Mucosa of stomach (tissue), 1 donor: Measurements from ENCODE around the gene FOXR1.
"Not testable (repeated sequence)": the region's sequence is repeated elsewhere in the genome, so short reads cannot be mapped to it uniquely, and the experiment has no call there.

ENCODE experiments used
- H3K27me3 ChIP-seq: one replicate; pipeline ENCODE4 v1.7.0; 2013; ENCODE audit warnings: mild to moderate bottlenecking, low read length; ENCODE audit not compliant: control insufficient read depth, insufficient read depth
- H3K36me3 ChIP-seq: one replicate; pipeline ENCODE4 v1.7.0; 2013; ENCODE audit warnings: low read length; ENCODE audit not compliant: control insufficient read depth, insufficient read depth
- H3K4me1 ChIP-seq: one replicate; pipeline ENCODE4 v1.7.0; 2013; ENCODE audit warnings: mild to moderate bottlenecking, low read length; ENCODE audit not compliant: control insufficient read depth, insufficient read depth
- H3K4me3 ChIP-seq: one replicate; pipeline ENCODE4 v1.7.0; 2013; ENCODE audit warnings: low read length
- H3K9ac ChIP-seq: one replicate; pipeline ENCODE4 v1.7.0; 2013; ENCODE audit warnings: mild to moderate bottlenecking, low read length, moderate library complexity
- H3K9me3 ChIP-seq: one replicate; pipeline ENCODE4 v1.7.0; 2013; ENCODE audit warnings: mild to moderate bottlenecking, low read length, moderate library complexity; ENCODE audit not compliant: control insufficient read depth
- donor health status: Pancreatic carcinoma.

The FOXR1 gene

DNA sequence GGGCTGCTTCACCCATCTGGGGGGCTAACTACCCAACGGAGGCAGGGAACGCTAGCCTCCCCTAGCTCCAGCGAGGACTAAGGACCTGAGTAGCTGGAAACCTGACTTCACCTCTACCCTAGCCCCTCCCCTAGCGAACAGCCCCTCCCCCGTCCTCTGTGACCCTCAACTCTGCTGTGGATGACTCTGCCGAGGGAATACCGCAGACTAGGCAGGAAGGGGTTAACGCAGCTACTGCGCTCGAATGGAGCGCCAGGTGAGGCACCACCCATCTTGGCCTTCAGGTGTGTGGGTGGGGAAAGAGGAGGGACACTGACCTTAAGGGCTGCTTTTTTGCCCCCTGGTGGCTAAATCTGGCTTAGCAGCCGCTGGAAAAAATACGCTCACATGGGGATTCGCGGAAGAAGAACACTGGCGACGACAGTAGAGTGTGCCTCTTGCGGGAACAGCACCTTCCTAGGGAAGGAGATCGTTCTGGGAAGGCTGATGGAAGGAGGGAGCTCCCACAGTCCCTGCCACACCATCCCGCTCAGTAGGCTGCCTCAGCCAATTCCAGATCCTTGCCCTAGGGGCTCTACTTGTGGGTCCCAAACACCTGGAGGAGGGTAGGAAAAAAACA is 41.4 kb upstream of the FOXR1 start:
- Histone ChIP-seq H3K27me3 (no peaks in the 10 kb centered on the region), H3K4me3 (peak overlapping the region; percentile 57), H3K9me3 (no peaks in the 10 kb centered on the region), H3K4me1 (peaks cover 44% of the 10 kb centered on the region), H3K9ac (peak overlapping the region; percentile 93), H3K36me3 (no peaks in the 10 kb centered on the region)

DNA sequence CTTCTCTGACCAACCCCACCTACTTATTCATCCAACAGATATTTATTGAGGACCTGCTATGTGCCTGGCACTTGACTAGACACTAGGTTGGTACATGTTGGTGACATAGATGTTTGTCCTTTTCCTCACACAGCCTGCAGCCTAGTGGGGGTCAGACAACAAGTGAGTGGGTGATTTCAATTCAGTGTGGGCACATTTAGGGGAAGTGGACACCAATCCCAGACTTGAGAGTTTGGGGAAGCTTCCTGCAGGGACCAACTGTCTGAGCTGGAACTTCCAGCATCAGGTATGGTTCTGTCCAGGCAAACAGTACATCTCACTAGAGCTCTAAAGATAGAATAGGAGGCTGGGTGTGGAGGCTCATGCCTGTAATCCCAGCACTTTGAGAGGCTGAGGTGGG is 40.0 kb upstream of the FOXR1 start:
- no peaks in the 10 kb centered on the region for H3K9me3 ChIP-seq
- H3K4me3 ChIP-seq = no peak overlapping the region
- H3K4me1 ChIP-seq = peaks cover 38% of the 10 kb centered on the region
- no peaks in the 10 kb centered on the region for H3K27me3 ChIP-seq
- no peaks in the 10 kb centered on the region for H3K36me3 ChIP-seq
- H3K9ac ChIP-seq = no peak overlapping the region

DNA sequence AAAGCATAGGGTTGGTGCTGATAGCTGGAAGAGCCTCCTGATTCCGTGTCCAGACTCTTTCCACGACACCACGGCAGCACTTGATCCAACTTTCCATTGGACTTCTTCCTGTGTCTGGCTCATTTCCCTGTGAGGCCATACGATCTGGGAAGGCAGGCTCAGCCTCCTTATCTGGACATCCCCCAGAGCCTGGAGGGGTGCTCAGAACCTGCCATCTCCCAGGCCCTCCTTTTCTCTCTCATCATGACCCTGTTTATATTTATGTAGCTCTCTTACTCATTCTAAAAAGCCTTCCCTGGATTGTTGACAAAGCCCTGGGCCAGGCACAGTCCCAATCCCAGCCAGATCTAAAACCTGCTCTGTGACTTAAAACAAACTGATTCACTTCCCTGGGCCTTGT is 38.1 kb upstream of the FOXR1 start:
- Histone ChIP-seq H3K36me3 (no peaks in the 10 kb centered on the region), H3K27me3 (no peaks in the 10 kb centered on the region), H3K4me3 (no peak overlapping the region), H3K9ac (no peak overlapping the region), H3K9me3 (no peaks in the 10 kb centered on the region), H3K4me1 (peaks cover 26% of the 10 kb centered on the region)

DNA sequence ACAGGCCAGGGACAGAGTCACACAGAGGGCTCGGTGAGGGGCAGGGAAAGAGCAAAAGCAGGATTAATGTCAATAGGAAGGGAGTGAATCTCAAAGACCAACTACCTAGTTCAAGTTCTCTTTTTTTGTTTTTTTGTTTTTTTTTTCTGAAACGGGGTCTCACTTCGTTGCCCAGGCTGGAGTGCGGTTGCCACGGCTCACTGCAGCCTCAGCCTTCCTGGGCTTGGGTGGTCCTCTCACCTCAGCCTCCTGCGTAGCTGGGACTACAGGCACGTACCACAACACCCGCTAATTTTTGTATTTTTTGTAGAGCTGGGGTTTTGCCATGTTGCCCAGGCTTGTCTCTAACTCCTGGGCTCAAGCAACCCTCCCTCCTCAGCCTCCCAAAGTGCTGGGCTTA is 36.2 kb upstream of the FOXR1 start:
- Histone ChIP-seq H3K4me3 (no peak overlapping the region), H3K27me3 (peaks cover 5% of the 10 kb centered on the region), H3K9ac (no peak overlapping the region), H3K4me1 (peaks cover 20% of the 10 kb centered on the region), H3K36me3 (no peaks in the 10 kb centered on the region), H3K9me3 (no peaks in the 10 kb centered on the region)

- peaks cover 5% of the 10 kb centered on the region for H3K27me3 ChIP-seq
- no peak overlapping the region for H3K9ac ChIP-seq
- H3K36me3 ChIP-seq = no peaks in the 10 kb centered on the region
- H3K9me3 ChIP-seq = no peaks in the 10 kb centered on the region
- no peak overlapping the region for H3K4me3 ChIP-seq
- peaks cover 1% of the 10 kb centered on the region for H3K4me1 ChIP-seq
Measured at GRCh38 chr11:118938491-118939403, 32.8 kb upstream of the FOXR1 start.

DNA sequence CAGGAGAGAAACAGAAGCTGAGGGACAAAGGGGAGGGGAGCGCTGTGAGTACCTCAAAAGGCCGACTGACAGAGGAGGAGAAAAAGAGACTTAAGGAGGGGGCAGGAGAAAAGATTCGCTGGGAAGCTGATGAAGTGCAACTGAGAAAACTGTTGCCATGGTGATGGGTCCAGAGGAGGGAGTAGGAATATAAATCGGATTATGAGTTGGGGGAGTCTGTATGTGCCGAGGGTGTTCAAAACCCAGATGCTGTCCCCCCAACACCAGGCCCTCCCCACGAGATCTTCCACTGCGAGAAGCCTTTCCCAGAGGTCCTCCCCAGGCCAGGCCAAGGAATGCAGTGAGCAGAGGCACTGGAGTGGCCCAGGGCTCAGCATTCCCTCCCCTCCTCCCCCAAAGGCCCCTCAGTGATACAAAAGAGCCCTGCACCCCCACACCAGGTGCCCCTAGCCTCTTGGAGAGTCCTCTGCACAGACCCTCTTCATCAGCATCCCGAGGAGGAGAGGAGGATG is 32.1 kb upstream of the FOXR1 start:
- Histone ChIP-seq H3K4me3 (no peak overlapping the region), H3K4me1 (no peaks in the 10 kb centered on the region), H3K36me3 (no peaks in the 10 kb centered on the region), H3K9ac (no peak overlapping the region), H3K9me3 (no peaks in the 10 kb centered on the region), H3K27me3 (peaks cover 5% of the 10 kb centered on the region)

DNA sequence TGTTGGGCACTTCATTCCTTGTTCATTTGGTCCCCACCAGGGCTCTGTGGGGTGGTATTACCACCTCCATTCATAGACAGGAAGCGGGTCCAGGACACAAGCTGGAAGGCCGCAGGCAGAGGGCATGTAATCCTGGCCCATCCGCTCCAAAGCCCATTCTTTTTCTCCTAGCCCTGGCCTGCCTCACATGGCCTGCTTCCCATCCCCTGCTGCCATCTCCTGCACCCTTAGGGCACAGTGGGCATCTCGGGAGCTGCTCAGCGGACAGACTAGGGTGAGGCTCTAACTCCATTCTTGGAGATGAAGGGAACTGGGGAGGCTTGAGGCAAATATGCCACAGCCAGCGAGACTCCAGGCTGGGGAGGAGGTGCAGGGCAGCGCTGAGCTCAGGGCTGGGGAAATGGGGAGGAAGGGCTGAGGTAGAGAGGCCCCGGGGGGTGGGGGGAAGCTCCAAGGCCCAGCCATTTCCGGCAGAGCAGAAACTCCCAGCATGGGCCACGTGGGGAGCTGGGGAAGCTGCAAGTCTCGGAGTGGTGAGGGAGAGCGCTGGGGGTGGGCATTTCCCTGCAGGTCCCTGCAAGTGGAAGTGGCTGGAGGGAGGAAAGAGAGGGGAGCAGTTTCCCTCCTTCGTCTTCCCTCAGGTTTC is 31.5 kb upstream of the FOXR1 start:
- no peak overlapping the region for H3K4me3 ChIP-seq
- H3K9ac ChIP-seq = no peak overlapping the region
- no peaks in the 10 kb centered on the region for H3K4me1 ChIP-seq
- no peaks in the 10 kb centered on the region for H3K9me3 ChIP-seq
- no peaks in the 10 kb centered on the region for H3K36me3 ChIP-seq
- peaks cover 5% of the 10 kb centered on the region for H3K27me3 ChIP-seq

- no peaks in the 10 kb centered on the region for H3K36me3 ChIP-seq
- no peaks in the 10 kb centered on the region for H3K4me1 ChIP-seq
- no peaks in the 10 kb centered on the region for H3K27me3 ChIP-seq
- no peak overlapping the region for H3K4me3 ChIP-seq
- H3K9me3 ChIP-seq = no peaks in the 10 kb centered on the region
- H3K9ac ChIP-seq = no peak overlapping the region
Measured at GRCh38 chr11:118947091-118947490, 24.5 kb upstream of the FOXR1 start.

GRCh38 chr11:118948000-118948399 is 23.6 kb upstream of the FOXR1 start:
- Histone ChIP-seq H3K4me1 (no peaks in the 10 kb centered on the region), H3K9me3 (no peaks in the 10 kb centered on the region), H3K9ac (no peak overlapping the region), H3K27me3 (no peaks in the 10 kb centered on the region), H3K4me3 (no peak overlapping the region), H3K36me3 (no peaks in the 10 kb centered on the region)

DNA sequence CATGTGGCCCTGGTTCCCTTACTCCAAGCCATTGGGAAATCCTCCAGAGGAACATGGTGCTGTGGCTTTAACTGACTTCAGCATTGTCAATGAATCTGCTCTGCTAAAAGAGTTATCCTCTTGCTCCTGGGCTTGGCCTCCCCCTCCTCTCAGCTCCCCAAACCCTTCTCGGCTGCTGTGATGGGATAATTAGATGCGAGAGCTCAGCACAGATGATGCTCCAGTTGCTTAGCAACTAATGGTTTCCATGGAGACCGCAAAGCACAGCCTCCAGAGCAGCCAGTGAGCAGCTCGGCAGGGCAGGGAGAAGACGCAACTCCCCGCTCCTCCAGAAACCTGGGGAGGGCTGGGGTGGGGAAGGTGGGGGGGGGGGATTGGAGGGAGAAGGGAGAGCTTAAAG is 18.3 kb upstream of the FOXR1 start:
- Histone ChIP-seq H3K4me3 (no peak overlapping the region), H3K9me3 (no peaks in the 10 kb centered on the region), H3K36me3 (no peaks in the 10 kb centered on the region), H3K27me3 (peaks cover 3% of the 10 kb centered on the region), H3K4me1 (peaks cover 7% of the 10 kb centered on the region), H3K9ac (no peak overlapping the region)

DNA sequence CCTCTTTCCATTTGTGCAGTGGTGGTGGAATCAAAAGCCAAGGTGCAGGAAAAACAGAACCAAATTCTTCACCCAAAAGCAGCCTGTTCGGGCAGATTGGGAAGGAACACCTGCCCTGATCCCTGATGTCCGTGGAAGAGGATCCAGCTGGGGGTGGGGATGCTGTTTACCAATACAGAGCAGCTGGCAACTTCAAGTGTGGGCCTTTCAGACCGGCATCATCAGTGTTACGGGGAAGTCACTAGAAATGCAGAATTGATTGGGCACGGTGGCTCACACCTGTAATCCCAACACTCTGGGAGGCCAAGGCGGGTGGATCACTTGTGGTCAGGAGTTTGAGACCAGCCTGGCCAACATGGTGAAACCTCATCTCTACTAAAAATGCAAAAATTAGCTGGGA is 17.6 kb upstream of the FOXR1 start:
- H3K4me1 ChIP-seq, H3K9ac ChIP-seq, H3K9me3 ChIP-seq, H3K27me3 ChIP-seq, H3K36me3 ChIP-seq, H3K4me3 ChIP-seq: not testable (repeated sequence)
